GM10248 (cell line): ENCODE data around the gene FAM81A.

Experiments
- CTCF ChIA-PET: fragments of 300-600 bp; sonication (Branson Sonifier 250); formaldehyde crosslinking; extraction: SDS; loops from one replicate; lab custom pipeline; 2021; ENCODE audit warnings: antibody characterized with exemption; lab: Yijun Ruan, JAX
- POLR2A ChIA-PET: fragments of 350-650 bp; sonication (Branson Sonifier 250); formaldehyde crosslinking; extraction: SDS; loops from one replicate; lab custom pipeline; 2020; ENCODE audit warnings: antibody characterized with exemption; lab: Yijun Ruan, JAX
- DNase-seq: peaks from one replicate; pipeline ENCODE4 v3.0.0; 2012; ENCODE audit errors: extremely low spot score
- CTCF ChIP-seq: IDR thresholded peaks from 2 replicates; pipeline ENCODE4 v1.5.1; 2012; ENCODE audit warnings: mild to moderate bottlenecking, low read depth; ENCODE audit errors: extremely low read depth, missing control alignments, control extremely low read depth

The FAM81A gene

GRCh38 chr15:59541750-59542149, 103.8 kb downstream of the FAM81A start:
- POLR2A ChIA-PET: no interaction called here
- CTCF ChIA-PET: interaction anchor here (2.6 to 3.1 kb wide), 2 partner anchors 9 to 13 kb away, joined by 18 to 33 read pairs; no protein-coding TSS in a partner anchor

GRCh38 chr15:59543721-59544547, 105.9 kb downstream of the FAM81A start:
- ChIA-PET POLR2A (no interaction called here), CTCF (interaction anchor here (2.6 to 3.1 kb wide), 2 partner anchors 11 to 15 kb away, joined by 18 to 33 read pairs; no protein-coding TSS in a partner anchor)
- no peak for TF ChIP-seq CTCF
- peak; percentile 59 for DNase-seq

More at GRCh38 chr15:59541750-59542149, 103.8 kb downstream of the FAM81A start:
- no peak for TF ChIP-seq CTCF
- DNase-seq: no peak

- ChIA-PET CTCF (interaction anchor here (3.3 kb wide), 1 partner anchor 17 kb away, joined by 14 read pairs; no protein-coding TSS in a partner anchor), POLR2A (no interaction called here)
- no peak for DNase-seq
- no peak for TF ChIP-seq CTCF
Measured at GRCh38 chr15:59545573-59545972, 107.6 kb downstream of the FAM81A start.

- POLR2A ChIA-PET: no interaction called here
- CTCF ChIA-PET: interaction anchor here (1.1 to 3.3 kb wide), 4 partner anchors 10 to 20 kb away, joined by 3 to 21 read pairs (median 8); no protein-coding TSS in a partner anchor
- no peak for TF ChIP-seq CTCF
- no peak for DNase-seq
Measured at GRCh38 chr15:59548501-59549226, 110.7 kb downstream of the FAM81A start.

- ChIA-PET CTCF (interaction anchor here (1.2 kb wide), 1 partner anchor 9 kb away, joined by 3 read pairs; no protein-coding TSS in a partner anchor), POLR2A (no interaction called here)
- TF ChIP-seq CTCF: no peak
- no peak for DNase-seq
Measured at GRCh38 chr15:59549301-59550185, 111.6 kb downstream of the FAM81A start.

- DNase-seq: no peak
- ChIA-PET CTCF (interaction anchor here (1.2 to 1.4 kb wide), 2 partner anchors 13 to 27 kb away, joined by 3 read pairs; no protein-coding TSS in a partner anchor), POLR2A (no interaction called here)
- no peak for TF ChIP-seq CTCF
Measured at GRCh38 chr15:59550530-59550929, 112.5 kb downstream of the FAM81A start.
